A549 (cell line): ENCODE results near the gene LBP. TPM values are rescaled to one million over a fixed set of nuclear protein-coding genes. Genes with fewer than 3 reads are reported as not detected.
A peak's percentile ranks its signal among the peaks of the same experiment; 100 is the strongest.

Experiments
- ATAC-seq, 2 experiments: fragments of 200-7000 bp in 1 of 2; fragments of >200 bp in 1 of 2; cut with Nextera tagmentation in 1 of 2; cut with Tn5 transposase in 1 of 2; 3 replicates each; pipeline versions ENCODE4 v1.8.0 to v1.9.1; 2018 to 2020; ENCODE audit warnings: mild to moderate bottlenecking in 1 of 2, moderate library complexity in 1 of 2
- CTCF ChIA-PET: fragments of 300-600 bp; sonication (Branson Sonifier 250); formaldehyde crosslinking; extraction: SDS; loops from one replicate; lab custom pipeline; 2021; ENCODE audit warnings: antibody characterized with exemption, inconsistent platforms; lab: Yijun Ruan, JAX
- POLR2A ChIA-PET: fragments of 350-600 bp; formaldehyde crosslinking; extraction: SDS; loops from one replicate; lab custom pipeline; 2021; ENCODE audit warnings: antibody characterized with exemption, inconsistent platforms; lab: Yijun Ruan, JAX
- DNase-seq, 2 experiments: peaks; one replicate each; pipeline versions ENCODE4 v3.0.0 to v3.0.0-alpha.2; 2011 to 2016; ENCODE audit warnings: low read depth in 1 of 2, low spot score in 1 of 2
- FAIRE-seq: peaks from 2 replicates; lab custom pipeline; 2011; peaks lifted over from hg19 to GRCh38; lab: Jason Lieb, UNC
- H3K27ac ChIP-seq, 2 experiments: fragments of >200 bp; sonication (Bioruptor Twin); formaldehyde crosslinking; 3 replicates each; pipeline ENCODE4 v1.5.1; 2016 to 2017
- H3K4me1 ChIP-seq: fragments of >200 bp; sonication (Bioruptor Twin); formaldehyde crosslinking; 3 replicates; pipeline ENCODE4 v1.6.1; 2016
- H3K4me2 ChIP-seq: fragments of >200 bp; sonication (Bioruptor Twin); formaldehyde crosslinking; 3 replicates; pipeline ENCODE4 v1.6.1; 2016
- H3K4me3 ChIP-seq: fragments of >200 bp; sonication (Bioruptor Twin); formaldehyde crosslinking; 3 replicates; pipeline ENCODE4 v1.5.1; 2016
- H3K9me3 ChIP-seq: fragments of >200 bp; sonication (Bioruptor Twin); formaldehyde crosslinking; 3 replicates; pipeline ENCODE4 v1.6.1; 2016
- BCL3 ChIP-seq: fragments of >200 bp; sonication (Bioruptor Twin); formaldehyde crosslinking; IDR thresholded peaks from 3 replicates; pipeline ENCODE4 v1.6.1; 2016
- BHLHE40 ChIP-seq: IDR thresholded peaks from 2 replicates; pipeline ENCODE4 v1.6.1; 2012; ENCODE audit warnings: low read depth, low read length, inconsistent platforms
- CBX2 ChIP-seq: fragments of 200-600 bp; sonication (generic); IDR thresholded peaks from 2 replicates; pipeline ENCODE4 v1.6.1; 2016; ENCODE audit warnings: low read depth, mild to moderate bottlenecking, borderline replicate concordance
- CEBPB ChIP-seq, 2 experiments: fragments of >200 bp in 1 of 2; sonication (Bioruptor Twin) in 1 of 2; formaldehyde crosslinking in 1 of 2; IDR thresholded peaks; 2 replicates each; pipeline ENCODE4 v1.6.1; 2012 to 2016
- CTCF ChIP-seq: fragments of >200 bp; sonication (Bioruptor Twin); formaldehyde crosslinking; IDR thresholded peaks from 3 replicates; pipeline ENCODE4 v1.5.1; 2016
- EHF ChIP-seq: fragments of 250-450 bp; sonication (Bioruptor Pico); IDR thresholded peaks from 2 replicates; pipeline ENCODE4 v1.5.0; 2020; ENCODE audit warnings: mild to moderate bottlenecking
- EP300 ChIP-seq, 2 experiments: fragments of >200 bp; sonication (Bioruptor Twin); formaldehyde crosslinking; IDR thresholded peaks; 2 replicates in 1 of 2; 3 replicates in 1 of 2; pipeline ENCODE4 v1.6.1; 2016 to 2017
- GATA3 ChIP-seq: IDR thresholded peaks from 2 replicates; pipeline ENCODE4 v1.6.1; 2012; ENCODE audit warnings: borderline replicate concordance
- HES2 ChIP-seq: fragments of >200 bp; sonication (Bioruptor Twin); formaldehyde crosslinking; IDR thresholded peaks from 2 replicates; pipeline ENCODE4 v1.6.1; 2016
- HEYL ChIP-seq: fragments of 250-450 bp; sonication (Bioruptor Pico); IDR thresholded peaks from 2 replicates; pipeline ENCODE4 v1.8.0; 2021; ENCODE audit warnings: mild to moderate bottlenecking, moderate library complexity
- HOXA7 ChIP-seq: fragments of 250-450 bp; sonication (Bioruptor Pico); IDR thresholded peaks from 2 replicates; pipeline ENCODE4 v1.5.0; 2020; ENCODE audit warnings: mild to moderate bottlenecking, moderate library complexity
- JUNB ChIP-seq: fragments of >200 bp; sonication (Bioruptor Twin); formaldehyde crosslinking; IDR thresholded peaks from 2 replicates; pipeline ENCODE4 v1.6.1; 2016
- KDM1A ChIP-seq: fragments of 200-600 bp; sonication (generic); IDR thresholded peaks from 2 replicates; pipeline ENCODE4 v1.6.1; 2016; ENCODE audit warnings: low read depth, mild to moderate bottlenecking
- MAZ ChIP-seq: fragments of 150-350 bp; IDR thresholded peaks from 2 replicates; pipeline ENCODE4 v1.6.1; 2014; ENCODE audit warnings: antibody characterized with exemption, low read depth, low read length, borderline replicate concordance
- MYC ChIP-seq: IDR thresholded peaks from 2 replicates; pipeline ENCODE4 v1.6.1; 2012; ENCODE audit warnings: mild to moderate bottlenecking, inconsistent platforms, low read length, improper control_type of control experiment, borderline replicate concordance
- NFE2L2 ChIP-seq: fragments of 150-350 bp; conservative IDR thresholded peaks from 2 replicates; pipeline ENCODE4 v1.6.1; 2014; ENCODE audit warnings: low read length
- NPAS2 ChIP-seq: fragments of 250-450 bp; sonication (Bioruptor Pico); IDR thresholded peaks from 2 replicates; pipeline ENCODE4 v1.8.0; 2022; ENCODE audit warnings: mild to moderate bottlenecking, moderate library complexity, borderline replicate concordance
- NR3C1 ChIP-seq: fragments of >200 bp; sonication (Bioruptor Twin); formaldehyde crosslinking; IDR thresholded peaks from 3 replicates; pipeline ENCODE4 v1.6.1; 2017
- PBX3 ChIP-seq: IDR thresholded peaks from 2 replicates; pipeline ENCODE4 v1.6.1; 2012
- RCOR1 ChIP-seq: fragments of 150-350 bp; IDR thresholded peaks from 2 replicates; pipeline ENCODE4 v1.6.1; 2014; ENCODE audit warnings: antibody characterized with exemption, low read length, low read depth
- RNF2 ChIP-seq: fragments of 200-600 bp; sonication (generic); IDR thresholded peaks from 2 replicates; pipeline ENCODE4 v1.6.1; 2016; ENCODE audit warnings: low read depth, mild to moderate bottlenecking, antibody characterized with exemption, moderate library complexity, borderline replicate concordance
- SMC3 ChIP-seq: fragments of >200 bp; sonication (Bioruptor Twin); formaldehyde crosslinking; IDR thresholded peaks from 3 replicates; pipeline ENCODE4 v1.6.1; 2018; ENCODE audit warnings: inconsistent platforms
- USF2 ChIP-seq: fragments of 450-650 bp; IDR thresholded peaks from 2 replicates; pipeline ENCODE4 v1.6.1; 2014; ENCODE audit warnings: antibody characterized with exemption
- ZFP36 ChIP-seq: fragments of 450-650 bp; IDR thresholded peaks from 2 replicates; pipeline ENCODE4 v1.6.1; 2014; ENCODE audit warnings: borderline replicate concordance; ENCODE audit not compliant: partially characterized antibody
- WGBS: methylation state at CpG from one replicate; pipeline ENCODE4 v1.1.6; 2017; ENCODE audit errors: missing lambda C conversion rate; 5-methylcytosine and 5-hydroxymethylcytosine counted together
- polyA plus RNA-seq, 4 experiments: library from polyadenylated mRNA; depleted of rRNA in 3 of 4; stranded (reverse); fragments of >200 nt; fragmentation: RNase III in 1 of 4; extraction: RNeasy Plus Mini Kit Qiagen cat#74134 plus additional on column Dnase treatment in 1 of 4; gene quantifications; 2 replicates in 3 of 4; 3 replicates in 1 of 4; pipeline ENCODE4 v1.2.3, GENCODE V29; 2011 to 2017

LBP gene
- polyA plus RNA-seq, 2 of the 4 experiments (the other 2 are of a cell fraction), result 1.3 to 2.2 TPM

- ATAC-seq, result no peak
- Histone ChIP-seq H3K4me2 (no peak overlapping the region), H3K9me3 (peaks cover 13% of the 10 kb centered on the region), H3K4me1 (peaks cover 17% of the 10 kb centered on the region), H3K27ac (no peak overlapping the region), H3K4me3 (no peak overlapping the region)
- ChIA-PET POLR2A (no interaction called here), CTCF (interaction anchor here (0.9 kb wide), 1 partner anchor 12 kb away, joined by 4 read pairs; no protein-coding TSS in a partner anchor)
- no peak for FAIRE-seq
- TF ChIP-seq RCOR1 (no peak), HOXA7 (no peak), JUNB (no peak), NPAS2 (CRISPR knock-in tag) (no peak), SMC3 (no peak), PBX3 (no peak), NR3C1 (no peak), BHLHE40 (no peak)
- 56% methylated on average over 7 of the region's 7 CpGs for WGBS
- DNase-seq, result no peak
Measured at GRCh38 chr20:38342216-38342615, 4.1 kb upstream of the LBP start.

- TF ChIP-seq PBX3 (no peak), NR3C1 (no peak), CTCF (no peak), MAZ (no peak), CBX2 (no peak), EP300 (IDR thresholded peaks at IDR 0.05) (no peak), BCL3 (no peak), EHF (CRISPR knock-in tag) (no peak), HEYL (CRISPR knock-in tag) (no peak), MYC (no peak), KDM1A (no peak), NFE2L2 (no peak), HES2 (no peak), RNF2 (no peak), USF2 (no peak), ZFP36 (no peak), GATA3 (no peak), CEBPB (IDR thresholded peaks at IDR 0.05) (no peak)
- peaks cover 17% of the 10 kb centered on the region for H3K4me1 ChIP-seq
- H3K4me3 ChIP-seq, result no peak overlapping the region
- no peak for DNase-seq
- CTCF ChIA-PET, result interaction anchor here (0.9 kb wide), 1 partner anchor 13 kb away, joined by 4 read pairs; no protein-coding TSS in a partner anchor
- no peak for FAIRE-seq
- peak overlapping the region; percentile 23; the same call in 2 of the 3 replicates for H3K4me2 ChIP-seq
- POLR2A ChIA-PET, result no interaction called here
- peaks cover 7% of the 10 kb centered on the region for H3K9me3 ChIP-seq
- no peak for ATAC-seq
- H3K27ac ChIP-seq, result 0 out of 6 replicates have a peak overlapping the region, but pooled peaks of 1 of the 2 experiments have one; percentile 43
- WGBS, result 63% methylated on average over 5 of the region's 5 CpGs
Measured at GRCh38 chr20:38342713-38343310, 3.5 kb upstream of the LBP start.
